ENCODE results near the gene MTMR3.

- TF ChIP-seq RNF2 (IDR thresholded peaks at IDR 0.05; ENCODE audit: borderline replicate concordance, low read depth, low read length, missing control alignments, poor library complexity, severe bottlenecking) = no peak
- TF ChIP-seq CTCF (IDR thresholded peaks at IDR 0.05; ENCODE audit: control extremely low read depth in 1 of 3, insufficient read depth in 1 of 3, low read depth in 1 of 3, low read length in 3 of 3) = no peak
- TF ChIP-seq RXRA (IDR thresholded peaks at IDR 0.05; ENCODE audit: insufficient read depth, low read depth, low read length) = no peak
Observed at GRCh38 chr22:30045494-30045887, 162.5 kb downstream of the MTMR3 start.
